HCT116 (cell line): ENCODE data around the gene ACSM3. TPM values are rescaled to one million over a fixed set of nuclear protein-coding genes. Genes with fewer than 3 reads are reported as not detected.
A peak's percentile ranks its signal among the peaks of the same experiment; 100 is the strongest.

Experiments used
- ATAC-seq: fragments of 200-7000 bp; cut with Tn5 transposase; 2 replicates; pipeline ENCODE4 v1.9.1; 2020; ENCODE audit warnings: mild to moderate bottlenecking, moderate library complexity
- BruUV-seq: library from RNA; stranded (reverse); fragments of 400-500 nt; replicated peaks from 2 replicates; lab custom pipeline; 2021; lab: Mats Ljungman, UMichigan
- CTCF ChIA-PET: fragments of 300-600 bp; sonication (Branson Sonifier 250); formaldehyde crosslinking; loops from one replicate; lab custom pipeline; 2021; ENCODE audit warnings: antibody characterized with exemption; lab: Charles Lee
- POLR2A ChIA-PET: fragments of 300-600, 350-600 bp; sonication (Branson Sonifier 250); formaldehyde crosslinking; loops from one replicate; lab custom pipeline; 2021; ENCODE audit warnings: antibody characterized with exemption; lab: Charles Lee
- RAD21 ChIA-PET, 2 experiments: fragments of 300-600 bp; sonication (Branson Sonifier 250); formaldehyde crosslinking; loops; one replicate each; lab custom pipeline; 2023; ENCODE audit warnings: low total read pairs in 2 of 2; ENCODE audit not compliant: uncharacterized antibody in 2 of 2, unreplicated experiment in 2 of 2, low non-redundant PET in 1 of 2; lab: Charles Lee
- DNase-seq: peaks from one replicate; pipeline ENCODE4 v3.0.0-alpha.2; 2010; ENCODE audit warnings: low read depth, low spot score
- H2AFZ ChIP-seq: fragments of 200-600 bp; shearing (Covaris generic), sonication (generic); 2 replicates; pipeline ENCODE4 v1.6.1; 2017; ENCODE audit warnings: low read depth, mixed run types, mixed read lengths, antibody characterized with exemption, low read length; ENCODE audit not compliant: poor library complexity, severe bottlenecking
- H3K27ac ChIP-seq: 2 replicates; pipeline ENCODE4 v1.5.1; 2012; ENCODE audit warnings: low read depth, low read length
- H3K27me3 ChIP-seq: fragments of 200-600 bp; sonication (generic); 2 replicates; pipeline ENCODE4 v1.6.1; 2016; ENCODE audit warnings: mixed run types, low read length, mixed read lengths; ENCODE audit not compliant: insufficient read depth
- H3K36me3 ChIP-seq, 2 experiments: fragments of 200-500 bp in 1 of 2; fragments of 200-600 bp in 1 of 2; sonication (Bioruptor generic) in 1 of 2; sonication (generic) in 1 of 2; 2 replicates each; pipeline versions ENCODE4 v1.5.1 to v1.6.1; 2014 to 2016; ENCODE audit warnings: low read length in 2 of 2, inconsistent platforms in 1 of 2, mixed read lengths in 1 of 2, mixed run types in 1 of 2; ENCODE audit not compliant: insufficient read depth in 2 of 2, control insufficient read depth in 1 of 2
- H3K4me1 ChIP-seq, 2 experiments: fragments of 200-600 bp in 1 of 2; sonication (generic) in 1 of 2; 2 replicates each; pipeline versions ENCODE4 v1.5.1 to v1.6.1; 2012 to 2017; ENCODE audit warnings: low read length in 2 of 2, inconsistent platforms in 1 of 2, mild to moderate bottlenecking in 1 of 2, mixed read lengths in 1 of 2, mixed run types in 1 of 2, moderate library complexity in 1 of 2; ENCODE audit not compliant: insufficient read depth in 2 of 2, control insufficient read depth in 1 of 2
- H3K4me2 ChIP-seq: fragments of 200-600 bp; sonication (generic); 2 replicates; pipeline ENCODE4 v1.6.1; 2017; ENCODE audit warnings: mixed run types, low read length, mixed read lengths
- H3K4me3 ChIP-seq, 2 experiments: fragments of 200-600 bp in 1 of 2; sonication (generic) in 1 of 2; replicated peaks in 1 of 2; 2 replicates each; pipeline ENCODE4 v1.5.1; 2011 to 2016; ENCODE audit warnings: low read length in 2 of 2, control low read depth in 1 of 2, low read depth in 1 of 2, mild to moderate bottlenecking in 1 of 2, mixed read lengths in 1 of 2, mixed run types in 1 of 2
- H3K79me2 ChIP-seq: fragments of 200-600 bp; sonication (generic); 2 replicates; pipeline ENCODE4 v1.6.1; 2017; ENCODE audit warnings: mild to moderate bottlenecking, mixed run types, low read length, moderate library complexity, mixed read lengths; ENCODE audit not compliant: insufficient read depth
- H3K9ac ChIP-seq: fragments of 200-600 bp; sonication (generic); 2 replicates; pipeline ENCODE4 v1.6.1; 2016; ENCODE audit warnings: low read length, mixed read lengths
- H3K9me2 ChIP-seq: fragments of 200-600 bp; sonication (generic), shearing (Covaris generic); 2 replicates; pipeline ENCODE4 v1.6.1; 2017; ENCODE audit warnings: mixed run types, mild to moderate bottlenecking, moderate library complexity; ENCODE audit not compliant: insufficient read depth
- H3K9me3 ChIP-seq, 2 experiments: fragments of 200-500 bp in 1 of 2; fragments of 200-600 bp in 1 of 2; sonication (Bioruptor generic) in 1 of 2; sonication (generic) in 1 of 2; 2 replicates each; pipeline ENCODE4 v1.6.1; 2014 to 2017; ENCODE audit warnings: low read length in 2 of 2, mixed read lengths in 2 of 2, inconsistent platforms in 1 of 2, low read depth in 1 of 2, mild to moderate bottlenecking in 1 of 2, mixed run types in 1 of 2, moderate library complexity in 1 of 2; ENCODE audit not compliant: control insufficient read depth in 1 of 2, insufficient read depth in 1 of 2
- H4K20me1 ChIP-seq: fragments of 200-600 bp; sonication (generic), shearing (Covaris generic); 2 replicates; pipeline ENCODE4 v1.6.1; 2017; ENCODE audit warnings: mixed run types, mild to moderate bottlenecking, moderate library complexity; ENCODE audit not compliant: insufficient read depth
- CBX3 ChIP-seq: IDR thresholded peaks from 2 replicates; pipeline ENCODE4 v1.6.1; 2012; ENCODE audit warnings: low read depth
- CTCF ChIP-seq, 3 experiments: fragments of 200-600 bp in 1 of 3; sonication (generic) in 1 of 3; IDR thresholded peaks in 2 of 3; conservative IDR thresholded peaks in 1 of 3; 2 replicates each; pipeline ENCODE4 v1.5.1; 2012 to 2017; ENCODE audit warnings: low read depth in 2 of 3, low read length in 2 of 3, antibody characterized with exemption in 1 of 3, borderline replicate concordance in 1 of 3, control low read depth in 1 of 3, mild to moderate bottlenecking in 1 of 3, mixed read lengths in 1 of 3, mixed run types in 1 of 3, moderate library complexity in 1 of 3; ENCODE audit not compliant: insufficient read depth in 1 of 3
- POLR2A ChIP-seq: IDR thresholded peaks from 2 replicates; pipeline ENCODE4 v1.7.0; 2011; ENCODE audit warnings: borderline replicate concordance; ENCODE audit not compliant: insufficient read depth, insufficient read length; ENCODE audit errors: extremely low read depth
- YY1 ChIP-seq: IDR thresholded peaks from 2 replicates; pipeline ENCODE4 v1.6.1; 2011; ENCODE audit warnings: low read length, low read depth, moderate library complexity, mild to moderate bottlenecking; ENCODE audit not compliant: insufficient replicate concordance; ENCODE audit errors: extremely low read depth
- intact Hi-C: fragments of 100-400 bp; cut with micrococcal nuclease; formaldehyde crosslinking; loops from 2 replicates; pipeline ENCODE4 v1.10.0; 2022
- total RNA-seq: library from RNA; stranded (reverse); gene quantifications from one replicate; pipeline ENCODE4 v1.2.1, GENCODE V29; 2021; ENCODE audit not compliant: unreplicated experiment

ACSM3 gene
- total RNA-seq, 1 experiment from 2014 or later = 15.0 TPM

GRCh38 chr16:20747030-20747816 lies 16.6 kb upstream of the ACSM3 start:
- Histone ChIP-seq H3K79me2 (no peaks in the 10 kb centered on the region), H3K36me3 (no peaks in the 10 kb centered on the region), H4K20me1 (no peaks in the 10 kb centered on the region), H3K4me3 (no peak overlapping the region), H3K9me3 (peaks cover 2 to 4% of the 10 kb centered on the region in 2 experiments; a peak in 1 of 4 replicates), H3K4me1 (peaks cover 0 to under 1% of the 10 kb centered on the region in 2 experiments; a peak in 1 of 4 replicates), H3K4me2 (no peak overlapping the region), H3K9ac (no peak overlapping the region), H3K27ac (no peak overlapping the region), H3K9me2 (no peaks in the 10 kb centered on the region), H2AFZ (no peak overlapping the region), H3K27me3 (peaks cover 4% of the 10 kb centered on the region; the same call in 1 of the 2 replicates)
- no TSS peak for BruUV-seq
- ChIA-PET POLR2A (no interaction called here), RAD21 (no interaction called here), CTCF (no interaction called here)
- DNase-seq = peak; percentile 22
- TF ChIP-seq CBX3 = peak; percentile 92
- no peak for TF ChIP-seq POLR2A
- intact Hi-C loops = no loop called here
- no peak for ATAC-seq

GRCh38 chr16:20749474-20749873 lies 14.3 kb upstream of the ACSM3 start:
- peaks cover 2 to 4% of the 10 kb centered on the region in 2 experiments; a peak in 1 of 4 replicates for H3K9me3 ChIP-seq
- H3K27ac ChIP-seq = no peak overlapping the region
- ATAC-seq = no peak
- TF ChIP-seq YY1 (no peak), CTCF (IDR thresholded peaks at IDR 0.05 in 2 of 3, conservative IDR thresholded peaks at IDR 0.05 in 1 of 3; ENCODE audit: borderline replicate concordance in 1 of 3, insufficient read depth in 1 of 3, low read depth in 2 of 3, low read length in 2 of 3) (no peak)
- no peaks in the 10 kb centered on the region for H3K36me3 ChIP-seq
- H3K27me3 ChIP-seq = peaks cover 19% of the 10 kb centered on the region
- no peaks in the 10 kb centered on the region for H3K4me1 ChIP-seq
- no peak for DNase-seq
- CTCF ChIA-PET = no interaction called here
- H3K9ac ChIP-seq = no peak overlapping the region
- RAD21 ChIA-PET = no interaction called here
- H3K4me2 ChIP-seq = no peak overlapping the region
- H2AFZ ChIP-seq = no peak overlapping the region
- POLR2A ChIA-PET = no interaction called here
- intact Hi-C loops = no loop called here
- H3K79me2 ChIP-seq = no peaks in the 10 kb centered on the region
- no peaks in the 10 kb centered on the region for H4K20me1 ChIP-seq
- no TSS peak for BruUV-seq
- no peaks in the 10 kb centered on the region for H3K9me2 ChIP-seq
- H3K4me3 ChIP-seq = no peak overlapping the region
